H1 (cell line): Measurements from ENCODE around the gene PAPOLA. TPM values are rescaled to one million over a fixed set of nuclear protein-coding genes. Genes with fewer than 3 reads are reported as not detected.

Experiments used
- CTCF ChIA-PET: fragments of 300-600 bp; sonication (Branson Sonifier 250); formaldehyde crosslinking; loops from one replicate; lab custom pipeline; 2021; ENCODE audit not compliant: partially characterized antibody; lab: Charles Lee
- POLR2A ChIA-PET: fragments of 300-600 bp; sonication (Branson Sonifier 250); formaldehyde crosslinking; loops from one replicate; lab custom pipeline; 2021; ENCODE audit warnings: inconsistent platforms; ENCODE audit not compliant: partially characterized antibody; lab: Charles Lee
- DNase-seq, 2 experiments: peaks; one replicate each; pipeline versions ENCODE4 v3.0.0 to v3.0.0-alpha.2; 2010 to 2022; ENCODE audit warnings: low spot score in 2 of 2, low read depth in 1 of 2, mixed read lengths in 1 of 2
- FAIRE-seq: peaks from 2 replicates; lab custom pipeline; 2011; peaks lifted over from hg19 to GRCh38; lab: Jason Lieb, UNC
- H2AFZ ChIP-seq: 2 replicates; pipeline ENCODE4 v1.8.1; 2012; ENCODE audit warnings: low read length, inconsistent platforms
- H2AK5ac ChIP-seq: 2 replicates; pipeline ENCODE4 v1.6.1; 2013; ENCODE audit warnings: low read depth, low read length
- H2BK120ac ChIP-seq: replicated peaks from 2 replicates; pipeline ENCODE3; 2013; ENCODE audit warnings: low read depth, low read length, inconsistent platforms
- H2BK12ac ChIP-seq: 2 replicates; pipeline ENCODE4 v1.6.1; 2013; ENCODE audit warnings: low read depth, low read length
- H2BK15ac ChIP-seq: 2 replicates; pipeline ENCODE4 v1.6.1; 2013; ENCODE audit warnings: low read length
- H2BK20ac ChIP-seq: 2 replicates; pipeline ENCODE4 v1.6.1; 2013; ENCODE audit warnings: low read length
- H2BK5ac ChIP-seq: 2 replicates; pipeline ENCODE4 v1.6.1; 2013; ENCODE audit warnings: low read depth, low read length
- H3K14ac ChIP-seq: 2 replicates; pipeline ENCODE4 v1.6.1; 2013; ENCODE audit warnings: inconsistent platforms; ENCODE audit not compliant: insufficient read length
- H3K18ac ChIP-seq: 2 replicates; pipeline ENCODE4 v1.6.1; 2013; ENCODE audit warnings: low read length; ENCODE audit errors: extremely low read depth
- H3K23ac ChIP-seq: 2 replicates; pipeline ENCODE4 v1.6.1; 2013; ENCODE audit warnings: inconsistent platforms; ENCODE audit not compliant: insufficient read length
- H3K23me2 ChIP-seq: 2 replicates; pipeline ENCODE4 v1.6.1; 2013; ENCODE audit warnings: low read depth, low read length
- H3K27ac ChIP-seq: 2 replicates; pipeline ENCODE4 v1.6.1; 2011; ENCODE audit warnings: low read depth, low read length, inconsistent platforms
- H3K27me3 ChIP-seq, 4 experiments: replicated peaks in 1 of 4; 1 replicate in 1 of 4; 2 replicates in 3 of 4; pipeline versions ENCODE4 v1.6.1 to v1.8.1; 2011 to 2013; ENCODE audit warnings: low read length in 3 of 4, mild to moderate bottlenecking in 3 of 4, inconsistent platforms in 2 of 4, mixed read lengths in 2 of 4, moderate library complexity in 1 of 4; ENCODE audit not compliant: control insufficient read depth in 3 of 4, insufficient read depth in 3 of 4; ENCODE audit errors: extremely low read depth in 1 of 4
- H3K36me3 ChIP-seq, 4 experiments: 2 replicates each; pipeline versions ENCODE4 v1.6.1 to v1.8.1; 2011 to 2013; ENCODE audit warnings: mild to moderate bottlenecking in 4 of 4, low read length in 3 of 4, moderate library complexity in 2 of 4, control low read depth in 1 of 4, inconsistent platforms in 1 of 4; ENCODE audit not compliant: insufficient read depth in 4 of 4, control insufficient read depth in 2 of 4
- H3K4ac ChIP-seq: replicated peaks from 2 replicates; pipeline ENCODE3; 2013; ENCODE audit warnings: low read length, low read depth, mixed read lengths, inconsistent platforms; ENCODE audit not compliant: insufficient read length
- H3K4me1 ChIP-seq, 4 experiments: replicated peaks in 1 of 4; 1 replicate in 1 of 4; 2 replicates in 3 of 4; pipeline versions ENCODE4 v1.6.1 to v1.8.1; 2011 to 2013; ENCODE audit warnings: low read length in 3 of 4, inconsistent platforms in 2 of 4, mixed read lengths in 1 of 4; ENCODE audit not compliant: insufficient read depth in 4 of 4, control insufficient read depth in 3 of 4
- H3K4me2 ChIP-seq, 2 experiments: 2 replicates each; pipeline versions ENCODE4 v1.6.1 to v1.8.1; 2011 to 2013; ENCODE audit warnings: low read depth in 2 of 2, low read length in 2 of 2, control low read depth in 1 of 2, inconsistent platforms in 1 of 2, mild to moderate bottlenecking in 1 of 2; ENCODE audit not compliant: insufficient read depth in 1 of 2
- H3K4me3 ChIP-seq, 4 experiments: fragments of 200-600, 300-600 bp in 1 of 4; sonication (generic), shearing (Covaris generic), sonication (Bioruptor Twin) in 1 of 4; 2 replicates each; pipeline versions ENCODE4 v1.5.1 to v1.8.1; 2011 to 2016; ENCODE audit warnings: low read length in 4 of 4, low read depth in 3 of 4, control low read depth in 2 of 4, inconsistent platforms in 2 of 4, mild to moderate bottlenecking in 2 of 4, mixed read lengths in 1 of 4, moderate library complexity in 1 of 4; ENCODE audit not compliant: insufficient read depth in 2 of 4; ENCODE audit errors: extremely low read depth in 1 of 4
- H3K56ac ChIP-seq: replicated peaks from 2 replicates; pipeline ENCODE3; 2013; ENCODE audit warnings: low read depth, mild to moderate bottlenecking, mixed read lengths, low read length, inconsistent platforms; ENCODE audit not compliant: insufficient read length
- H3K79me1 ChIP-seq: 2 replicates; pipeline ENCODE4 v1.6.1; 2013; ENCODE audit warnings: low read depth, low read length, control low read depth
- H3K79me2 ChIP-seq, 2 experiments: 2 replicates each; pipeline versions ENCODE4 v1.6.1 to v1.8.1; 2012 to 2013; ENCODE audit warnings: low read length in 2 of 2, mild to moderate bottlenecking in 2 of 2, inconsistent platforms in 1 of 2; ENCODE audit not compliant: insufficient read depth in 2 of 2, control insufficient read depth in 1 of 2
- H3K9ac ChIP-seq, 4 experiments: replicated peaks in 1 of 4; 1 replicate in 1 of 4; 2 replicates in 3 of 4; pipeline versions ENCODE4 v1.6.1 to v1.8.1; 2011 to 2013; ENCODE audit warnings: low read depth in 3 of 4, low read length in 3 of 4, control low read depth in 2 of 4, mild to moderate bottlenecking in 2 of 4, moderate library complexity in 2 of 4, inconsistent platforms in 1 of 4; ENCODE audit errors: extremely low read depth in 1 of 4
- H3K9me3 ChIP-seq, 2 experiments: 2 replicates each; pipeline versions ENCODE4 v1.6.1 to v1.8.1; 2012 to 2013; ENCODE audit warnings: mild to moderate bottlenecking in 2 of 2, moderate library complexity in 2 of 2, control low read depth in 1 of 2, inconsistent platforms in 1 of 2, low read depth in 1 of 2, low read length in 1 of 2, mixed read lengths in 1 of 2; ENCODE audit not compliant: insufficient read depth in 2 of 2
- H4K20me1 ChIP-seq, 2 experiments: replicated peaks in 1 of 2; 2 replicates each; pipeline versions ENCODE3 to v1.8.1; 2011 to 2013; ENCODE audit warnings: inconsistent platforms in 2 of 2, low read length in 2 of 2, mild to moderate bottlenecking in 1 of 2; ENCODE audit not compliant: insufficient read depth in 2 of 2, control insufficient read depth in 1 of 2
- H4K5ac ChIP-seq: 2 replicates; pipeline ENCODE4 v1.6.1; 2013; ENCODE audit warnings: low read length, low read depth, mixed read lengths, inconsistent platforms; ENCODE audit not compliant: insufficient read length
- H4K8ac ChIP-seq: 2 replicates; pipeline ENCODE4 v1.8.0; 2013; ENCODE audit warnings: mild to moderate bottlenecking, moderate library complexity, low read length, inconsistent platforms; ENCODE audit not compliant: insufficient read depth; ENCODE audit errors: extremely low read depth
- H4K91ac ChIP-seq: replicated peaks from 2 replicates; pipeline ENCODE3; 2013; ENCODE audit warnings: low read length, mixed read lengths, inconsistent platforms; ENCODE audit not compliant: insufficient read length
- ASH2L ChIP-seq: fragments of 200-600, 300-600 bp; sonication (generic); IDR thresholded peaks from one replicate; pipeline ENCODE4 v1.7.1; 2017; ENCODE audit warnings: low read length
- CEBPB ChIP-seq: IDR thresholded peaks from 2 replicates; pipeline ENCODE4 v1.6.1; 2012; ENCODE audit warnings: low read depth, low read length
- POLR2A ChIP-seq, 2 experiments: IDR thresholded peaks; 1 replicate in 1 of 2; 2 replicates in 1 of 2; pipeline ENCODE4 v1.6.1; 2011; ENCODE audit warnings: low read depth in 2 of 2, low read length in 2 of 2, mild to moderate bottlenecking in 2 of 2; ENCODE audit errors: control extremely low read depth in 1 of 2
- RNF2 ChIP-seq: fragments of 200-900, 300-1000 bp; sonication (generic); IDR thresholded peaks from 2 replicates; pipeline ENCODE4 v1.7.1; 2016; ENCODE audit warnings: borderline replicate concordance, low read depth, mild to moderate bottlenecking, antibody characterized with exemption, low read length; ENCODE audit not compliant: poor library complexity, severe bottlenecking; ENCODE audit errors: missing control alignments
- RXRA ChIP-seq: IDR thresholded peaks from 2 replicates; pipeline ENCODE4 v1.6.1; 2011; ENCODE audit warnings: low read depth, mild to moderate bottlenecking, low read length, moderate library complexity; ENCODE audit not compliant: insufficient read depth
- YY1 ChIP-seq: IDR thresholded peaks from 2 replicates; pipeline ENCODE4 v1.6.1; 2011; ENCODE audit warnings: low read depth, mild to moderate bottlenecking, low read length
- WGBS, 2 experiments: shearing (Covaris generic) in 1 of 2; methylation state at CpG; one replicate each; pipeline versions ENCODE4 v1.1.6 to v1.1.7; 2013 to 2015; ENCODE audit warnings: low lambda C conversion rate in 2 of 2, mixed read lengths in 2 of 2, inconsistent platforms in 1 of 2, low coverage in 1 of 2, missing lambda C conversion rate in 1 of 2; ENCODE audit not compliant: insufficient replicate concordance in 2 of 2, insufficient coverage in 1 of 2, insufficient read length in 1 of 2; ENCODE audit errors: extremely low coverage in 1 of 2, missing lambda C conversion rate in 1 of 2; 5-methylcytosine and 5-hydroxymethylcytosine counted together
- polyA plus RNA-seq, 7 experiments: library from polyadenylated mRNA; depleted of rRNA in 3 of 7; stranded (reverse) in 5 of 7; unstranded in 2 of 7; fragments of >200 nt in 5 of 7; fragments of 200-250 nt in 2 of 7; gene quantifications; 1 replicate in 5 of 7; 2 replicates in 1 of 7; 4 replicates in 1 of 7; pipeline versions ENCODE4 v1.2.1 to v1.2.3, GENCODE V29; 2011 to 2013; ENCODE audit warnings: missing spikeins in 2 of 7, mixed read lengths in 2 of 7
- total RNA-seq: library from RNA; stranded (reverse); fragmentation: NEBNext Ultra II Directional; extraction: Animal tissue kit (Norgen Biotek cat#: 25700); gene quantifications from 2 replicates; pipeline ENCODE4 v1.2.1, GENCODE V29; 2021
- TF ChIP-seq, protein P1 (sequence below): IDR thresholded peaks from 2 replicates; pipeline ENCODE4 v1.6.1; 2011; ENCODE audit warnings: low read length, improper control_type of control experiment

Gene PAPOLA
- total and polyA plus RNA-seq, 2 of the 8 experiments (the other 6 are each of a cell fraction or from before 2014, with no cell fraction given), result 163 to 239 TPM

DNA sequence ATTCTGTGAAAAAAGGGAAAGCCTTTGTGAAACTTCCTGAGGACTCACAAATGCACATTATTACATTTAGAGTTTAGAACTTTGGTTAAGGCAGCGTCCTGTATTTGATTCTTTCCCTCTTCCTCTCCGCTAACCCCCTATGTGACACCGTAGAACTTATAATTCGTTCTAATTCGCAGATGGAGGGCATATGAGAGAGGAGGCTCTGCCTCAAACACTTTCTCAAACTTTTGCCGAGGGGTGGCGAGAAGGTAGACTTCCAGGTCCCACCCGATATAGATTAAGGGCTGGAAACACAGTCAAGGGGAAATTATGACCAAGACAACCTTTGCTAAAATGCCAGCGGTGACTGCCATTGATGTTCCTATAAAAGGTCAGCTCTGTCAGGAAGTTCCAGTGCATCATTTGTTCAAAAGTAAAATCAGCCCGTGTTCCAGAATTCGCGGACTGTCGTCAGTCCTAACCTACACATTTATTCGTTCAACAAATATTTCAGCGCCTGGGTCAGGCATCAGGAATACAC, 904 bp upstream of the PAPOLA start:
- H2BK20ac ChIP-seq, result no peak overlapping the region
- peaks cover 0 to 7% (median 2%) of the 10 kb centered on the region in 4 experiments; a peak in 3 of 7 replicates for H3K4me1 ChIP-seq
- peak overlapping the region; percentile 1; the same call in 1 of the 2 replicates for H3K18ac ChIP-seq
- H3K14ac ChIP-seq, result no peak overlapping the region
- H4K8ac ChIP-seq, result peak overlapping the region; percentile 99; the same call in 1 of the 2 replicates
- H3K4ac ChIP-seq, result peak overlapping the region; percentile 46
- DNase-seq (no peak), FAIRE-seq (no peak)
- H3K23ac ChIP-seq, result no peak overlapping the region
- H3K27ac ChIP-seq, result peak overlapping the region; percentile 97
- H3K36me3 ChIP-seq, result no peaks in the 10 kb centered on the region
- TF ChIP-seq ASH2L, result no peak
- TF ChIP-seq RXRA, result no peak
- no peak for TF ChIP-seq RNF2
- 0 out of 2 replicates have a peak, but pooled peaks have one; percentile 1 for TF ChIP-seq YY1
- TF ChIP-seq CEBPB, result no peak
- TF ChIP-seq POLR2A (IDR thresholded peaks at IDR 0.05; ENCODE audit: control extremely low read depth in 1 of 2, low read depth in 2 of 2, low read length in 2 of 2), result no peak
- TF ChIP-seq, protein P1, sequence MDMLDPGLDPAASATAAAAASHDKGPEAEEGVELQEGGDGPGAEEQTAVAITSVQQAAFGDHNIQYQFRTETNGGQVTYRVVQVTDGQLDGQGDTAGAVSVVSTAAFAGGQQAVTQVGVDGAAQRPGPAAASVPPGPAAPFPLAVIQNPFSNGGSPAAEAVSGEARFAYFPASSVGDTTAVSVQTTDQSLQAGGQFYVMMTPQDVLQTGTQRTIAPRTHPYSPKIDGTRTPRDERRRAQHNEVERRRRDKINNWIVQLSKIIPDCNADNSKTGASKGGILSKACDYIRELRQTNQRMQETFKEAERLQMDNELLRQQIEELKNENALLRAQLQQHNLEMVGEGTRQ, result no peak
- no peaks in the 10 kb centered on the region for H3K27me3 ChIP-seq
- H3K9ac ChIP-seq, result peak overlapping the region; percentile 64 to 99 (median 88)
- H3K56ac ChIP-seq, result no peak overlapping the region
- no peak overlapping the region for H2BK15ac ChIP-seq
- ChIA-PET CTCF (no interaction called here), POLR2A (interaction anchor here (0.8 to 1.2 kb wide), 7 partner anchors 9 to 149 kb away, joined by 3 to 7 read pairs (median 4); no protein-coding TSS in a partner anchor)
- WGBS, 2 experiments, result 24% methylated on average over 15 of the region's 15 CpGs; no CpG with 5 or more reads in 1 of the 2 experiments
- H2AFZ ChIP-seq, result peak overlapping the region; percentile 80
- peaks cover 3% of the 10 kb centered on the region; the same call in 1 of the 2 replicates for H3K79me1 ChIP-seq
- H3K4me3 ChIP-seq, result peak overlapping the region; percentile 85 to 99 (median 94)
- no peak overlapping the region for H4K5ac ChIP-seq
- no peak overlapping the region for H2AK5ac ChIP-seq
- peak overlapping the region; percentile 94 for H2BK5ac ChIP-seq
- peak overlapping the region; percentile 94 to 95 for H3K4me2 ChIP-seq
- peaks cover 6% of the 10 kb centered on the region for H3K23me2 ChIP-seq
- H2BK120ac ChIP-seq, result no peak overlapping the region
- H3K9me3 ChIP-seq, result no peaks in the 10 kb centered on the region
- peaks cover 15% of the 10 kb centered on the region in 2 experiments for H4K20me1 ChIP-seq
- H3K79me2 ChIP-seq, result peaks cover 34 to 49% of the 10 kb centered on the region in 2 experiments
- no peak overlapping the region for H2BK12ac ChIP-seq
- no peak overlapping the region for H4K91ac ChIP-seq
